HepG2 (cell line): ENCODE data around the gene PLSCR3. TPM values are rescaled to one million over a fixed set of nuclear protein-coding genes. Genes with fewer than 3 reads are reported as not detected.

Experiments
- ATAC-seq: fragments of 200-7000 bp; cut with Tn5 transposase; 3 replicates; pipeline ENCODE4 v1.9.1; 2020; ENCODE audit warnings: mild to moderate bottlenecking, moderate library complexity
- BruUV-seq: library from RNA; stranded (reverse); fragments of 400-500 nt; replicated peaks from 2 replicates; lab custom pipeline; 2021; lab: Mats Ljungman, UMichigan
- CTCF ChIA-PET: fragments of 300-600 bp; formaldehyde crosslinking; extraction: SDS; loops from one replicate; lab custom pipeline; 2021; ENCODE audit warnings: low total read pairs, inconsistent platforms, low intra/inter-chr PET ratio; lab: Yijun Ruan, JAX
- POLR2A ChIA-PET: fragments of 350-600 bp; sonication (Branson Sonifier 250); formaldehyde crosslinking; loops from one replicate; lab custom pipeline; 2020; ENCODE audit warnings: antibody characterized with exemption, inconsistent platforms; lab: Yijun Ruan, JAX
- DNase-seq: peaks from one replicate; pipeline ENCODE4 v3.0.0-alpha.2; 2015; ENCODE audit warnings: low spot score
- FAIRE-seq: peaks from 3 replicates; lab custom pipeline; 2011; peaks lifted over from hg19 to GRCh38; lab: Jason Lieb, UNC
- H2AFZ ChIP-seq: one replicate; pipeline ENCODE4 v1.6.1; 2011; ENCODE audit warnings: low read length, inconsistent platforms
- H3K27ac ChIP-seq: fragments of 300-600 bp; 3 replicates; pipeline ENCODE4 v1.8.0; 2011; ENCODE audit warnings: mixed run types, mild to moderate bottlenecking, mixed read lengths, low read length, inconsistent platforms; ENCODE audit not compliant: insufficient read depth; ENCODE audit errors: extremely low read length
- H3K27me3 ChIP-seq, 2 experiments: fragments of 200-600 bp in 1 of 2; 2 replicates in 1 of 2; 3 replicates in 1 of 2; pipeline versions ENCODE4 v1.6.0 to v1.8.0; 2011; ENCODE audit warnings: low read length in 2 of 2, mild to moderate bottlenecking in 2 of 2, moderate library complexity in 2 of 2, inconsistent platforms in 1 of 2; ENCODE audit not compliant: insufficient read depth in 2 of 2, control insufficient read depth in 1 of 2
- H3K36me3 ChIP-seq, 2 experiments: fragments of 200-600 bp in 1 of 2; replicated peaks in 1 of 2; 2 replicates in 1 of 2; 3 replicates in 1 of 2; pipeline versions ENCODE4 v1.5.1 to v1.8.0; 2011; ENCODE audit warnings: low read length in 2 of 2, inconsistent platforms in 1 of 2; ENCODE audit not compliant: insufficient read depth in 2 of 2, control insufficient read depth in 1 of 2
- H3K4me1 ChIP-seq: 2 replicates; pipeline ENCODE4 v1.5.1; 2012; ENCODE audit warnings: low read length, inconsistent platforms; ENCODE audit not compliant: insufficient read depth
- H3K4me2 ChIP-seq: 2 replicates; pipeline ENCODE4 v1.6.0; 2011; ENCODE audit warnings: low read depth, low read length, inconsistent platforms
- H3K4me3 ChIP-seq, 3 experiments: fragments of 200-600 bp in 1 of 3; sonication (generic), shearing (Covaris generic) in 1 of 3; replicated peaks in 1 of 3; 2 replicates each; pipeline ENCODE4 v1.5.1; 2011 to 2016; ENCODE audit warnings: low read length in 3 of 3, inconsistent platforms in 2 of 3, low read depth in 2 of 3, mild to moderate bottlenecking in 2 of 3, control low read depth in 1 of 3, mixed read lengths in 1 of 3; ENCODE audit not compliant: insufficient read depth in 1 of 3
- H3K79me2 ChIP-seq: one replicate; pipeline ENCODE4 v1.6.1; 2011; ENCODE audit warnings: low read length, inconsistent platforms; ENCODE audit not compliant: insufficient read depth
- H3K9ac ChIP-seq: 2 replicates; pipeline ENCODE4 v1.6.0; 2011; ENCODE audit warnings: mild to moderate bottlenecking, low read depth, low read length, inconsistent platforms; ENCODE audit not compliant: insufficient read depth
- H3K9me3 ChIP-seq: 2 replicates; pipeline ENCODE4 v1.5.1; 2012; ENCODE audit warnings: mild to moderate bottlenecking, low read length
- H4K20me1 ChIP-seq: 2 replicates; pipeline ENCODE4 v1.6.0; 2011; ENCODE audit warnings: inconsistent platforms, mild to moderate bottlenecking, low read length, moderate library complexity; ENCODE audit not compliant: insufficient read depth
- AGO1 ChIP-seq: fragments of 200-400 bp; formaldehyde crosslinking; IDR thresholded peaks from 2 replicates; pipeline ENCODE4 v1.6.1; 2017; ENCODE audit warnings: mild to moderate bottlenecking, low read depth, low read length, moderate library complexity; ENCODE audit not compliant: poor library complexity, severe bottlenecking
- CREB3 ChIP-seq: sonication (generic); formaldehyde crosslinking; IDR thresholded peaks from 2 replicates; pipeline ENCODE4 v1.5.0; 2020; ENCODE audit warnings: missing genetic modification reagents
- MATR3 ChIP-seq: sonication (generic); formaldehyde crosslinking; IDR thresholded peaks from 2 replicates; pipeline ENCODE4 v1.4.0; 2020; ENCODE audit warnings: missing genetic modification reagents
- MAZ ChIP-seq, 2 experiments: sonication (generic) in 1 of 2; formaldehyde crosslinking in 1 of 2; IDR thresholded peaks; 2 replicates each; pipeline versions ENCODE4 v1.5.0 to v1.6.1; 2012 to 2020; ENCODE audit warnings: low read depth in 2 of 2, mild to moderate bottlenecking in 2 of 2, borderline replicate concordance in 1 of 2, improper control_type of control experiment in 1 of 2, low read length in 1 of 2, missing genetic modification reagents in 1 of 2, moderate library complexity in 1 of 2
- RARG ChIP-seq: sonication (generic); formaldehyde crosslinking; IDR thresholded peaks from 2 replicates; pipeline ENCODE4 v1.4.0; 2020; ENCODE audit warnings: low read depth, mild to moderate bottlenecking, missing genetic modification reagents
- ZFP36L2 ChIP-seq: sonication (generic); formaldehyde crosslinking; IDR thresholded peaks from 2 replicates; pipeline ENCODE4 v1.4.0; 2020; ENCODE audit warnings: missing genetic modification reagents
- ZNF329 ChIP-seq: sonication (generic); formaldehyde crosslinking; IDR thresholded peaks from 2 replicates; pipeline ENCODE4 v1.9.0; 2021; ENCODE audit warnings: low read depth, mild to moderate bottlenecking, missing genetic modification reagents
- WGBS: methylation state at CpG from one replicate; pipeline ENCODE4 v1.1.6; 2017; ENCODE audit warnings: low lambda C conversion rate; 5-methylcytosine and 5-hydroxymethylcytosine counted together
- in situ Hi-C: cut with HindIII; loops from 2 replicates; pipeline ENCODE4 v1.10.0; 2017; ENCODE audit warnings: low pct_unique_long_range_greater_than_20kb; ENCODE audit not compliant: extremely low pct_ligation_motif_present
- intact Hi-C: fragments of 100-400 bp; cut with micrococcal nuclease; formaldehyde crosslinking; loops from one replicate; pipeline ENCODE4 v1.10.0; 2022; ENCODE audit not compliant: unreplicated experiment
- polyA plus RNA-seq, 8 experiments: library from polyadenylated mRNA; depleted of rRNA in 3 of 8; stranded (reverse) in 7 of 8; unstranded in 1 of 8; fragments of >200 nt; fragmentation: Illumina TruSeq in 4 of 8; extraction: Trizol in 4 of 8; gene quantifications; 2 replicates each; pipeline versions ENCODE4 v1.2.1 to v1.2.3, GENCODE V29; 2011 to 2016; ENCODE audit warnings: low read depth in 4 of 8, missing spikeins in 1 of 8, mixed read lengths in 1 of 8; ENCODE audit not compliant: insufficient read depth in 1 of 8
- total RNA-seq, 5 experiments: library from RNA; depleted of rRNA; stranded (reverse); fragments of >200 nt; fragmentation: Illumina TruSeq; extraction: Trizol; gene quantifications; 2 replicates each; pipeline ENCODE4 v1.2.3, GENCODE V29; 2016; ENCODE audit warnings: low read depth in 1 of 5

Gene PLSCR3
- total and polyA plus RNA-seq, 2 of the 13 experiments (the other 11 are each of a cell fraction or from before 2014, with no cell fraction given), result 5.6 to 6.2 TPM

- no peak for TF ChIP-seq MAZ (IDR thresholded peaks at IDR 0.05; ENCODE audit: borderline replicate concordance, low read depth, low read length)
- no peak for TF ChIP-seq MAZ (CRISPR knock-in tag; IDR thresholded peaks at IDR 0.05; ENCODE audit: low read depth)
- no peak for TF ChIP-seq ZFP36L2 (CRISPR knock-in tag)
- TF ChIP-seq ZNF329, result no peak
- TF ChIP-seq CREB3, result no peak
- no peak for TF ChIP-seq RARG (CRISPR knock-in tag)
- TF ChIP-seq, all 625 proteins: peak for 0
These were observed 51.1 kb downstream of the PLSCR3 start (continued) for GRCh38 chr17:7343250-7343649.

GRCh38 chr17:7341842-7342241 is 52.5 kb downstream of the PLSCR3 start:
- Histone ChIP-seq H2AFZ (no peak overlapping the region), H3K36me3 (no peaks in the 10 kb centered on the region), H3K79me2 (no peaks in the 10 kb centered on the region), H3K9ac (no peak overlapping the region), H3K27ac (no peak overlapping the region), H3K4me2 (no peak overlapping the region), H4K20me1 (no peaks in the 10 kb centered on the region), H3K4me1 (peaks cover 25% of the 10 kb centered on the region), H3K9me3 (no peaks in the 10 kb centered on the region), H3K4me3 (no peak overlapping the region), H3K27me3 (peaks cover 3 to 26% of the 10 kb centered on the region in 2 experiments; a peak in 3 of 5 replicates)
- ChIA-PET POLR2A (interaction anchor here (3.6 kb wide), 1 partner anchor 12 kb away, joined by 9 read pairs; the partner anchor contains the start of gene NEURL4), CTCF (no interaction called here)
- no peak for ATAC-seq
- 83% methylated on average over 13 of the region's 13 CpGs for WGBS
- TF ChIP-seq MATR3, result no peak
- no peak for TF ChIP-seq AGO1
- BruUV-seq, result no TSS peak
- in situ Hi-C loops (no loop called here), intact Hi-C loops (no loop called here)
- FAIRE-seq, result no peak
- DNase-seq, result no peak
